Neural progenitor cell (in vitro differentiated cells): Measurements from ENCODE around the gene ILF3.

ENCODE experiments used
- CTCF ChIP-seq: fragments of 200-600 bp; sonication (generic); IDR thresholded peaks from 2 replicates; pipeline ENCODE4 v1.5.1; 2017; ENCODE audit warnings: antibody characterized with exemption, mild to moderate bottlenecking
- EZH2 ChIP-seq: fragments of 200-600 bp; sonication (generic); IDR thresholded peaks from 2 replicates; pipeline ENCODE4 v1.6.1; 2017; ENCODE audit warnings: antibody characterized with exemption, mild to moderate bottlenecking, moderate library complexity

DNA sequence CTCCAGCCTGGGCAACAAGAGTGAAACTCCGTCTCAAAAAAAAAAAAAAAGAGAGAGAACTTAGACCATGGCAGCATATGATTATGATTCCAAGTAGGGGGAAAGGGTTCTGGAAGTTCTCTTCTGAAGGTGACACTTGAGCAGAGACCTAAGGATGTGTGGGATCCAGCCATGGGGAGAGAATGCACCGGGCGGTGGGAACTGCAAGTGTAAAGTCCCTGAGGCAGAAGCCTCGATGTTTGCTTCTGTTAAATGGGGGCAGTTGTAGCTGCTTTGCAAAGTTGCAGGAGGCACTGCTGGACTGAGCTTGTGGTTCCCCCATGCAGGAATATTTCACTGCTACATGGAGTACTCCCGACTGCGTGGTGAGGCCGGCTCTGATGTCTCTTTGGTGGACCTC lies 19.7 kb upstream of the ILF3 start:
- no peak for TF ChIP-seq CTCF
- TF ChIP-seq EZH2 = no peak
